Gastroesophageal sphincter (tissue), 2 donors: ENCODE results near the gene PRPF38A.

Source experiments
- POLR2A ChIP-seq, 2 donors: fragments of 450-650 bp; IDR thresholded peaks; one replicate each; pipeline ENCODE4 v1.6.1; 2017; ENCODE audit warnings: antibody characterized with exemption in 2 of 2, mild to moderate bottlenecking in 2 of 2, moderate library complexity in 1 of 2
- POLR2AphosphoS5 ChIP-seq: sonication (generic); formaldehyde crosslinking; IDR thresholded peaks from one replicate; pipeline ENCODE4 v1.6.1; 2017; ENCODE audit warnings: antibody characterized with exemption

DNA sequence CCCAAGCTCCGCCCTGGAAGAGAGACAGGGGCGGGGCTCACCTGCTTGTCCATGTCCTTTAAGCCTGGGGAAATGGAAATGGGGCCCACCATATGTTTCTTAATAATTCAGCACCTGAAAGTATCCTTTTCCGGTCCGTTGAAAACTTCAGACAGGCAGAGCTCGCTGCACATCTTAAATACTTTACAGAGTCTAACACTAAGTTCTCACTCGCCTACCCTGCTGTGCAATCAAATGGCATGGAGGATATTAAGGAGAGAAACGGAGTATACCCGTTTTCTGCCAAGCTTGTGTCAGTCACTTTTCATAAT lies 37.9 kb upstream of the PRPF38A start:
- no peak for TF ChIP-seq POLR2A (IDR thresholded peaks at IDR 0.05)
- no peak for TF ChIP-seq POLR2AphosphoS5
